ENCODE results near the gene ATP8A1.
"Not testable (repeated sequence)": the region's sequence is repeated elsewhere in the genome, so short reads cannot be mapped to it uniquely, and the experiment has no call there.

The ATP8A1 gene

GRCh38 chr4:42513748-42514492 lies 143.0 kb downstream of the ATP8A1 start:
- DNase-seq (ENCODE audit: low read depth in 2 of 2, low spot score in 1 of 2): no peak

GRCh38 chr4:42512226-42512625 lies 144.7 kb downstream of the ATP8A1 start:
- DNase-seq (ENCODE audit: low read depth in 2 of 2, low spot score in 1 of 2): no peak

GRCh38 chr4:42510225-42510624 lies 146.7 kb downstream of the ATP8A1 start:
- no peak for DNase-seq (ENCODE audit: low read depth in 2 of 2, low spot score in 1 of 2)

DNA sequence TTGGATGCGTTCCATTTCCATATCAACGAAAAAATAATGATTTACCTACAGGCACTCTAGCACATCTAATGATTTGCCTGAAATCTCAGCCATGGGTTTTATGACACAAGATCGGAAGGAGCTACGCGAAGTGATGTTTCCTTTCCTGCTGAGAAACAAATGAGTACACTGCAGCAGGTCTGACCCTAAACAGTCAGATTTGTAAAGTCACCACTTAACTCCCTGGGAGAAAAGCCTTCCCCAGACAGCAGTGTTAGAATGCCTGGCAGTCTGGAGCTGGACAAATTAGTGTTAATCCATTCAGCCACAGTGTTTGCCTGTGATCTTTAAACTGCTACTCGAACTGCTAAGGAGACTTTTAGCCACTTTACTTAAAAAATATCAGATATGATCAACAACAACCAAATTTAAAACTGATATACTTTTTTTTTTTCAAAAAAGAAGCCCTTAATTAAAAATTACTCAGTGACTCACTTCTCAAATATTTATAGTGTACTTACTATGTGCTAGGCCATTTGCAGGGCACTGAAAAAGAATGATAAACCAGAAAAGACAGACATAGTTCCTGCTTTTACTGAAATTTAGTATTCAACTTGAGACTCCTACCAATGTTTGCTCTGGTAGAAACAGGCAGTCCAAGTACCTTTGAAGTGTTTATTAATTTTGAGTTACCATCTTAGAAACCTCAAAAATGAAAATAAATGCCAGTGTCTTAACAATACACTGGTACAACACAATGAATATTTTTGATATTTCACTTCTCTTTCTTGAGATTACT lies 155.1 kb downstream of the ATP8A1 start:
- no peak for DNase-seq (ENCODE audit: low read depth in 2 of 2, low spot score in 1 of 2)

DNA sequence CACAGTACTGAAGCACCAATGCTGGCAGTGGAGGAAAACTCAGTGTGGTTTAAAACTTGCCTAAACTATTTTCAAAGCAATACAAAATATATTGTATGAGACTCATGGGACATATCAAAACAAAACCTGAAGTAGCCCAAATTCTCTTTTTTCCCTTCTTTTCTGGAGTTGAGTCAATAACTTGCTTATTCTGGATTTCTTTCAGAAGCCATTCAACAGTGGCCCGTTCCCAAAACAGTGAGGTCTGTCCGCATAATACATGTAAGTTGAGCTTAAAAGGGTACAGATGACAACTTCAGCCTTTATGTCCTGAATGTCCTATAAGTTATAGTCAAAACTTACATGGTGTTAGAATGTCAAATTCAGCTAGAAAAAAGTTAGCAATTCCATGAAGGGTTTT lies 158.9 kb downstream of the ATP8A1 start:
- DNase-seq (ENCODE audit: low read depth in 2 of 2, low spot score in 1 of 2): no peak

DNA sequence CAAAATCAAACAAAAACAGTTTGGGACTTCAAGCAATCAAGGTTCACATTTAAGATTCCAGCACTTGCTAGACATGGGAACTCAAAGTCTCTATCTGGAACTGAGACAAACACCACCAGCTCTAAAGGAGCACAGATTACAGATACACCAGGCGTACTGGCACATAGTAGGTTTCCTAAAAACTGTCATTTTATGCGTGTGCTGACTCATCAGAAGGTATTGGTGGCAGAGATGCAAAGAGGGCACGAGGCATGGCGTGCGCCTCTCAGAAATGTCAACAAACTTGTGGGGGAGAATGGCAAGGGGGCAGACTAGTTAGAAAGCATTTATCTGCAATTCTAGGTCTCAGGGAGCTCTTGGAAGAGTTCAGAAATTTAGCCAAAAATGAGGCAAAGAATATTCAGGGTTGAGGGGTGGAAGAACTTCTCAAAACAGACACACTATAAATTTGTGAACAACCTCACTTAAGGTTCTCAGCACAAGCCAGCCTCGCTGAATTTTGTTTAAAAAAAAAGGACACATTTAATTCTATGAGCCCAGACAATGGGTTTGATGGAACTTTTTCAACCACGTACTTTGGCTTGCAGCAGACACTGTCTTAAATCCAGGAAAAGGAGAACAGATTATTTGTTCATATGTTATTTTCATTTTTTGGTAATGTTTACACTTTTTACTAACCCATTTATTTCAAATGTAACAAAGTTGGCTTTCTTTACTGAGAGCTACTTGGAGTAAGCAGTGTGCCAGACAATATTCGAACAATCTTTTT lies 159.6 kb downstream of the ATP8A1 start:
- DNase-seq (ENCODE audit: low read depth in 2 of 2, low spot score in 1 of 2): no peak

DNA sequence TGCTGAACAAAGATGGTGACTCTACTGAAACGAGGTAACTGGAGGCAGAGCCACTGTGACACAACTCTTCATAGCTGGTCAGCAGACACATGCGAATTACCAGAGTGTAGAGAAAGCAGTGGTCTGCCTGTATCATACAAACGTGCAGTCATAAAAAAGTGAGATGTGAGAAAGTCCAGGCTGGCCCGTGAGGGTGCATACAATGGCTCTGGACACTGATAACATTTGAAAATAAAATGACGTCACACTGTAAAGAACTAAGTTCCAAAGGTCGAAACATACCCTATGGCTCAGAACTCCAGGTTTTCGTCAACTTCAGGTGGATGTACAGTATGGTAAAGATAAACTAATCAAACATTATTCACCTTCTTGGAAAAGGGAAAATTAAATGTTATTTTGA lies 163.9 kb downstream of the ATP8A1 start:
- DNase-seq (ENCODE audit: low read depth in 2 of 2, low spot score in 1 of 2): no peak

GRCh38 chr4:42490015-42490414 lies 166.9 kb downstream of the ATP8A1 start:
- no peak for DNase-seq (ENCODE audit: low read depth in 2 of 2, low spot score in 1 of 2)

- no peak for DNase-seq (ENCODE audit: low read depth in 2 of 2, low spot score in 1 of 2)
These were observed 167.8 kb downstream of the ATP8A1 start for GRCh38 chr4:42489095-42489494.

- no peak for DNase-seq (ENCODE audit: low read depth in 2 of 2, low spot score in 1 of 2)
These were observed 168.4 kb downstream of the ATP8A1 start for GRCh38 chr4:42488554-42488953.

DNA sequence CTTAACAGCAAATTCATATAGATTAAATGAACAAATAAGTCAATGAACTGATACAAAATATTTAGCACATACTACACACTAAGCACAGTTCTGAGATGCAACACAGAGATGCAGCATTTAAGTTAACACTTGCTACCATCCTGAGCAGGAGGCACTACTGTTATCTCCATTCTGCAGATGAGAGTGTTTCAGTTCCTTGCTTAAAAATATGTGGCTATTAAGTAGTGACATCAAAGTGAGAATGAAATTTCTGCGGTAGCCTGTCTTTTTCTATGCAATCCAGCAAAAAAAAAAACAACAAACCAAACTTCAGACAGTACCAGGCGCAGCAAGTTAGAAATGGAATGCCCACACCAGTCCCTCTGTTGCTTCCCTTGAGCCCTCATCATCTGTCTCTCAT lies 168.8 kb downstream of the ATP8A1 start:
- no peak for DNase-seq (ENCODE audit: low read depth in 2 of 2, low spot score in 1 of 2)

DNA sequence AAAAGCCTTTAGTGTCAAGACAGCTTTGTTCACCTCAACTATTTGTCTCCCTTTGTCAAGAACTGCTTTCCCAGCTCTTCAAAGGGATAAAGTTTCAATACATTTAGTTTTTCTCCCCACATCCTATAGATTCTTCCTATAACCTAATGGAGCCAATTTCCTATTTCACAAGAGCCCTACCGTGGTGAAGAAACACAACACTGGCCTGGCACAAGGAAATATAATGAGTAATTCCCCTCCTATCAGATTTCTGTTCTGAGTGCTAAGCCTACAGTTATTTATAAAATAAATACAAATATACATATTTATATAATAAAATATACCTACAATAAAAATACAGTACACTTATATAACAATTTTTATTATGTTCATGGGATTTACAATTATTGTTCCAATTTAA lies 169.7 kb downstream of the ATP8A1 start:
- DNase-seq (ENCODE audit: low read depth in 2 of 2, low spot score in 1 of 2): no peak

GRCh38 chr4:42486156-42486555 lies 170.7 kb downstream of the ATP8A1 start:
- DNase-seq (ENCODE audit: low read depth in 2 of 2, low spot score in 1 of 2): not testable (repeated sequence)

- no peak for DNase-seq (ENCODE audit: low read depth in 2 of 2, low spot score in 1 of 2)
These were observed 172.3 kb downstream of the ATP8A1 start for GRCh38 chr4:42484630-42485029.

DNA sequence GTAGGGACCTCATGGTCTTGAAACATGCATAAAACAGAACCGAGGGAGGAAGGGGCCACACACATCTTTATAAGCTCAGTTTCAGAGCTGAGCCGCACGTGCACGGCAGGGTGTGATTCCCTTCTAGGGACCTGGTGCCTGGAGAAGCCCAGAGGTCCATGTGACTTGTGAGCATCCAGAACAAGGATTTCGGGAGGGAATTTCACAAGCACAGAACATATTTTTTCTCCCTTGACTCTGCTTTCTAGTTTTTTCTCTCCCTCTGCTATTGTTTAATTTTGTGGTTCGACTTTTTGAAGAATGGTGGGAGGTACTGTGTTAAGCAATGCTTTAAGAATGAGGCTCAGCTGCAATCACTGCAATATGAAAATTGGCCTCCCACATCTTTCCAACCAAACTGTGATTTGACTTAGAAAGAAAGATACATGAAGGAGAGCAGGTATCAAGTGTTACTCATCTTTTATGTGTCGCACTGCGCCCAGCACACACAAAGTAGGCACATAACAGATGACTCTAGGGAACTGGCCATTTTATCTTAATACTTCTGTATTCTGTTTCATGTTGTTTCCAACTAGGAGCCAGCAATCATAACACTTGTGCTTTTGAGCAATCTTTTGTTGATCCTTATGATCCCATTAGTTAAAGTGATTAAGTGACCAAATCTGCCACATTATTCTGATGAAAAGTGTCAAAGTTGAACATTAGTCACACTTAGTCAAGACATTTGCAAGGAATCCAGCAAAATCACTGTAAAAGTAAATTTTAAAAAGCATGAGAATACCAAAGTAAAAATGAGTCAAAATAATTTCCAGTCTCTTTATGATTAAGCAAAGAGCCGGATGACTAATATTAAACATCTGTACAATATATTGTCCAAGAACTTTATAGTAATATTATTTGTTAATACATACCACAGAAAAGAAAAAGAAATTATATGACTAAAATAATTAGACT lies 173.2 kb downstream of the ATP8A1 start:
- DNase-seq (ENCODE audit: low read depth in 2 of 2, low spot score in 1 of 2): no peak

- DNase-seq (ENCODE audit: low read depth in 2 of 2, low spot score in 1 of 2): no peak
These were observed 174.2 kb downstream of the ATP8A1 start for GRCh38 chr4:42482516-42483327.

DNA sequence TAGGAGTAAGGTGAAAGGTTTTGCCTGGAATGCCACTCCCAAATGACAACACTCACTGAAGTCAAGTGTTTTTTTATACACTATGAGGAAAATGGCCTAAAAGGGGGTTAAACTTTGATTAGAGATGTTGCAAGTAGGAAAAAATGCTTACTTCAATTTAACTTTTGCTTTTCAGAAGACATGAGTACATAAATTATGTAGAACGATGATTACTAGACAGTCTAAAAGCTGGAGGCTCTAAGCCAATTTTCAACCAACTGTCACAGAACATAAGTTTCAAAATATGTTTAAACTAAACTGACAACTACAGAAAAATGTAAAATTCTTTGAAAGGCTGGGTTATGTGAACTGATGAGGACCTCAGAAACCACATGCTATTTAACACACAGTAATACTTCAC lies 176.2 kb downstream of the ATP8A1 start:
- DNase-seq (ENCODE audit: low read depth in 2 of 2, low spot score in 1 of 2): no peak

GRCh38 chr4:42480281-42480680 lies 176.6 kb downstream of the ATP8A1 start:
- no peak for DNase-seq (ENCODE audit: low read depth in 2 of 2, low spot score in 1 of 2)

- no peak for DNase-seq (ENCODE audit: low read depth in 2 of 2, low spot score in 1 of 2)
These were observed 178.0 kb downstream of the ATP8A1 start for GRCh38 chr4:42478946-42479345.

DNA sequence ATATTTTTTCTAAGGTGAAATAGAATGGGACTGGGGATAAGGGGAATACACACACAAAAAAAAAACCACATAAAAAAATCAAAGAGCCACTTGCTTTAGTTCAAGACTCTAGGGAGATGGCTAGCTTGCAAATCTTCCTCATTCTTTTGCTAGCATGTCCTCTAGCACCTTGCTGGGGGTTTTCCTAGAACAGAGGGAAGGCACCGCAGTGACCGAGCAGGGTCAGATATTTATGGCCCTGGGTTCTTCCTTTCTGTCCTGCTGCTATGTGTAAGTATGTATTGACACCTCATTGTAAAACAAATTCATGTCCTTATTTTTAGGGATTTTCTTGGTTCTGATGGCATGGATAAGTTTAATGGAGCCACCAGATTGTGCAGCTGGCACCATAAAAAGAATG lies 178.4 kb downstream of the ATP8A1 start:
- DNase-seq (ENCODE audit: low read depth in 2 of 2, low spot score in 1 of 2): no peak
